HL-60 (cell line): ENCODE measurements around the gene PDE8B.

Experiments used
- DNase-seq, 2 experiments: peaks; one replicate each; pipeline ENCODE4 v3.0.0-alpha.2; 2010 to 2020; ENCODE audit warnings: low read depth in 1 of 2, low spot score in 1 of 2
- H3K27ac ChIP-seq: fragments of 250-450 bp; sonication (Bioruptor Pico); replicated peaks from 2 replicates; pipeline ENCODE4 v1.5.1; 2020; ENCODE audit warnings: mild to moderate bottlenecking, moderate library complexity
- H3K27me3 ChIP-seq: fragments of 250-450 bp; sonication (Bioruptor Pico); 2 replicates; pipeline ENCODE4 v1.5.1; 2021; ENCODE audit warnings: mild to moderate bottlenecking, moderate library complexity; ENCODE audit not compliant: insufficient read depth, poor library complexity, severe bottlenecking
- H3K4me3 ChIP-seq: replicated peaks from 2 replicates; pipeline ENCODE4 v1.5.1; 2011; ENCODE audit warnings: mild to moderate bottlenecking, control low read depth, low read length; ENCODE audit not compliant: insufficient read depth
- CTCF ChIP-seq: IDR thresholded peaks from one replicate; pipeline ENCODE4 v1.5.1; 2011; ENCODE audit warnings: low read length, control low read depth, inconsistent platforms; ENCODE audit not compliant: insufficient read depth
- GABPA ChIP-seq: IDR thresholded peaks from 2 replicates; pipeline ENCODE4 v1.6.1; 2012; ENCODE audit warnings: low read depth
- POLR2AphosphoS5 ChIP-seq: IDR thresholded peaks from 2 replicates; pipeline ENCODE4 v1.6.1; 2012; ENCODE audit warnings: low read depth
- REST ChIP-seq: IDR thresholded peaks from 2 replicates; pipeline ENCODE4 v1.6.1; 2012; ENCODE audit warnings: low read depth; ENCODE audit not compliant: insufficient replicate concordance
- SPI1 ChIP-seq: IDR thresholded peaks from 2 replicates; pipeline ENCODE4 v1.6.1; 2012; ENCODE audit warnings: low read depth, mild to moderate bottlenecking, borderline replicate concordance

PDE8B gene

GRCh38 chr5:77316871-77317661, 106.6 kb downstream of the PDE8B start:
- no peak overlapping the region for H3K27ac ChIP-seq
- TF ChIP-seq SPI1 (no peak), REST (no peak)
- DNase-seq, result no peak
- no peaks in the 10 kb centered on the region for H3K27me3 ChIP-seq
- no peak overlapping the region for H3K4me3 ChIP-seq

GRCh38 chr5:77318060-77318459, 107.6 kb downstream of the PDE8B start:
- no peak for DNase-seq
- no peak overlapping the region for H3K4me3 ChIP-seq
- TF ChIP-seq GABPA, result no peak
- TF ChIP-seq CTCF, result no peak
- TF ChIP-seq REST, result no peak
- TF ChIP-seq SPI1, result no peak
- no peak for TF ChIP-seq POLR2AphosphoS5
- H3K27me3 ChIP-seq, result no peaks in the 10 kb centered on the region
- H3K27ac ChIP-seq, result no peak overlapping the region

- no peak for DNase-seq
- TF ChIP-seq REST, result no peak
- no peak for TF ChIP-seq POLR2AphosphoS5
- TF ChIP-seq CTCF, result no peak
- TF ChIP-seq SPI1, result no peak
- no peak for TF ChIP-seq GABPA
- Histone ChIP-seq H3K27me3 (no peaks in the 10 kb centered on the region), H3K27ac (no peak overlapping the region), H3K4me3 (no peak overlapping the region)
These were observed 108.8 kb downstream of the PDE8B start for GRCh38 chr5:77319117-77319804.
